Stimulated activated CD8-positive, alpha-beta memory T cell treated with anti-CD3 and anti-CD28 coated beads, Interleukin-2, amount 100 ng/mL, for 1 hour (primary cell): ENCODE data around the gene C2CD2.
"Not testable (repeated sequence)": the region's sequence is repeated elsewhere in the genome, so short reads cannot be mapped to it uniquely, and the experiment has no call there.

Source experiments
- DNase-seq, 2 donors: peaks; one replicate each; pipeline ENCODE4 v3.0.0-alpha.2; 2020; ENCODE audit warnings: low read depth in 2 of 2

The C2CD2 gene

DNA sequence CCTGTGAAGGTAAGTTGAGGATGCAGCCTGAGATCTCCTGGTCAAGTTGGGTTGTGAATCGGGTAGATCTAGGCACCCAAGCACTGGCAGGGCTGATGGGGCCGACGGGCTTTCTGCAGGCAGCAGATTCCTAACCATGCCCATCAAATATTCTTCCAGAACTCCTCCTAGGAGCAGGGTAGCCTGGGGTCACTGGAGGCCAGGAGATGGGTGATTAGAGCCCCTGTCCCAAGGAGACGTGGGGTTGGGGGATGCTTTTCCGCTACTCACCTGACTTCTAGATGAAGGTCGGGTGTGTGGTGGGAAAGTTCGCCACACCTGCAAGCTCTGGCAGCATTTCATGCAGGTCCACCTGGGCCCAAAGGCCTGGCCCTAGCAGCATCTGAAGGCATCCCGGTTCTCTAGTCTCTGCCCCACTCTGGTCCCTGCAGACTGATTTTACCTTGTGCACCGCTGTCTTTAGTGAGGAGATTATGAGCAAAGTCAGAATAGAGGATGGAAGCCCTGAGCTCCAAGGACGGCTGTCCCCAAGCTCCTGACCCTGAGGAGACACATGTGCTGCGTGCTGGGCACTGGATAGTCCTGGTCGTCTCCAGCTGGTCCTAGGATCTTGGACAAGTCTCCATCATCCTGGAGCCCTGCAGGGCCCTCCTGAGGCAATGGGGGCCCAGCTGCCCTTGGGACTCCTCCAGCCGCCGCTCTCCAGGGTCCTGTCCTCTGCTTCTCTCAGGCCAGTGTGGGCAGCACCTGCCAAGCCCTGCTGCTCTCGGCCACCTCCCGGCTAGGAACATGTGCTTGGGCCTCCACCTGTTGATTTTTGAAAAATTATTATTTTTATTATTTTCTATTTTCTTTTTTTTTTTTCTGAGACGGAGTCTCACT lies 21.8 kb upstream of the C2CD2 start:
- DNase-seq, result no peak

DNA sequence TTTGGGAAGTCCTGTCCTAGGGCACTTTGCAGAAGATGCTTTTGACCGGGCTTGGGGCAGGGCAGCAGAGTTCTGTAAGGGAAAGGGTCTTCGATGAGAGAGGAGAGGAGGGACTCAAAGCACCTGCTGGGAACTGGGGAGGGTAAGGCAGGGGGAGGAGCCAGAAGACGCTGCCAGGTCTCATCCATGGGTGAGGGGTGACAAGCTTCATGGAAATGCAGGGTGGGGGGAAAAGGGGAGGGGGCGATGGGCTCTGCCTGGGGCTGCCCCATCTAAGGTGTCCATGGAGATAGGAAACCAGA lies 20.9 kb upstream of the C2CD2 start:
- no peak for DNase-seq

DNA sequence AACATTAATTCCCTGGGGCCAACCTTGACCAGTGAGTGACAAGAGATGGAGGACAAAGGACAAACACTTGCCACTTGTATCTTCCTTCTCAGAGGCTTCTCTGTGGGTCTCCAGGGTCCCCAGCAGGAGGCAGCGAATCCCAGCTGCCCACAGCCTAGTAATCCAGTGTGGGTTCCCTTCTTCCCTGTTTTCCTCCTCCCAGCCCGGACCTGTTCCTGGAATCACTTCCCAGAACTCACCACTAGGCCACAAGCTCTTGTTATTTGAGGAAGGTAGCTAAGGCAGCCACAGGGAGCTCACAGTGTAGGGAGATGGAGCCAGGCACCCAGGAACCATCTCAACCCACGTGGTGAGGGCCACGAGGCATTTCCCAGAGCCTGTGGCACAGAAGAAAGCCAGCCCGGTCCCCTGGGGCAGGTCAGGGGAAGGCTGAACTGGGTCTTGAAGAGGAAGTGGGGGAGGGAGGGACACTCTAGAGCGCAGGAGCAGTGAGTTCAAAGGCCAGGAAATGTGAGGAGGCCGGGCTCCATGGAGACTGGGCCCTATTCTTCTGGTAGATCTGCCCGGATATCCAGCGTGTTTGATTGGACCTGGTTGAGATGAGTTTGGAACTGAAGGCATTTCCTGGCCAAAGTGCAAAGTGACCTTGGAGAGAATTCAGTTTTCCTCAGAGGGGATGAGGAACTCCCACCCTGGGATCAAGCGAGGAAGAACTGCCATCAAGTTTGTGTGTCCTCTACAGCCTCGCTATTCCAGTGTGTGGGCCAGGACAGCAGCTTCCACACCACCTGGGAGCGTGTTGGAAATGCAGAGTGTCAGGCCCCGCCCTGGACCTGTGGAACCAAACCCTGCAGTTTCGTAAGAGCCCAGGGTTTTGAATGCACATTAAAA lies 20.3 kb upstream of the C2CD2 start:
- no peak for DNase-seq

DNA sequence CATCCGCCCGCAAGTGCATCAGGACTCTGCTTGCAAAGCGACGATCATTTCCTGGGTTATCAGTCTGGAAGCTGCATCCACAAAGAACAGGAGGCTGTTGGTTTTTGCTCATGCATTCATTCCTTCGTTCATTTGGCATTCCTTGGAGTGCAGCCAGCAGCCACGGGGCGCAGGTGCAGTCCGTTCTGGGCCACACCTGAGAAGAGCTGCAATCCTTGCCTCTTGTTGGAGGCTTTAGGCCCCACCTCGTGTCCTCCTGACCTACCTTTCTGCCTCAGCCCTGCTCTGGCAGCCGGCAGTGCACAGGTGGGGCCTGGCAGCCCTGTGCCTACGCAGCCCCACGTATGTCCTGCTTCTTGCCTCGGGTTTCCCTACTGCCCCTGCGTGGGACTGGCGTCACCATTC lies 19.6 kb upstream of the C2CD2 start:
- DNase-seq, result no peak

DNA sequence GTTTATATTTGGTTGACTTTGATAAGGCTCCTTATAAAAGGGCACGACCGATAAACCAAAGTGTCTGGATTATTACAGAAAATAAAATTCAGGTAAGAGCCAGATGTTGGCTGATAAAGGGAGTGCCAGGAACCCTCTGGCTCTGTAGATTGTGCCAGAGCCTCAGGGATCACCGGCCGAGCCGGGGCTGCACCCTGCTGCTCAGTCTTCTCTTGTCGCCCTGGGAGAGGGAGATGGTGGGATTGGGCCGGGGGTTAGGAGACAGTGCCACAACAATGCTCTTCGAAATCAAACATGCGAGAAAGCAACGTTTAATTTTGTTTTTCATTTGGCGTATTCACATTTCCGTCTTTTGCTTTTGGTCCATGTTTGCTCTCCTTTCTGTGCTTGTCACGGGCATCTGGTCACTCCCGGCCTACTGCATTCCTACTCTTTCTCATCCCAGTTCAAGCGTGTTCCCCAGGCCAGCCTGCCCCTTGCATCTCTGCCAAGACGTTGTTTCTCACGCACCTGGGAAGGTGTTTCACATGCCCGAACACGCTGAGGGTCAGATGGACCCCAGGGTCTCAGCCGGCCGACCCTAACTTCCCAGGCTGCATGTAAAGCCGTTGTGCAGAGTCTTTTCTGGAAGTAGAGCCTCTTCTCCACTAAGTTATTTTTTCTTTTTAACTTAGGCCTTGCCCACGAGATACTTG lies 18.8 kb upstream of the C2CD2 start:
- DNase-seq, result no peak

DNA sequence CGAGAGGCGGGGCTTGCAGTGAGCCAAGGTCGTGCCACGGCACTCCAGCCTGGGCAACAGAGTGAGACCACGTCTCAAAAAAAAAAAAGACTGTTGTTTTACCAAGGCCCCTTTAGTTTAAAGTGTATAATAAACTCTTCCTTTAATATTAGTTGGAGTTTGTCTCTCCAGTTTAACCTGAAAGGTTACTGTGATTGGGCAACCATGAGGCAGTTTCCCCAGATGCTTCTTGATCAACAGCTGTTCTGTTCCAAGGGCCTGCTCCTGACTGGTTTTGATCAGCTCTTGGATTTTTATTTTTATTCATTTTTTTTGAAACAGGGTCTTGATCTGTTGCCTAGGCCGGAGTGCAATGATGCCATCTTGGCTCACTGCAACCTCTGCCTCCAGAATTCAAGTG lies 18.1 kb upstream of the C2CD2 start:
- DNase-seq, result no peak

DNA sequence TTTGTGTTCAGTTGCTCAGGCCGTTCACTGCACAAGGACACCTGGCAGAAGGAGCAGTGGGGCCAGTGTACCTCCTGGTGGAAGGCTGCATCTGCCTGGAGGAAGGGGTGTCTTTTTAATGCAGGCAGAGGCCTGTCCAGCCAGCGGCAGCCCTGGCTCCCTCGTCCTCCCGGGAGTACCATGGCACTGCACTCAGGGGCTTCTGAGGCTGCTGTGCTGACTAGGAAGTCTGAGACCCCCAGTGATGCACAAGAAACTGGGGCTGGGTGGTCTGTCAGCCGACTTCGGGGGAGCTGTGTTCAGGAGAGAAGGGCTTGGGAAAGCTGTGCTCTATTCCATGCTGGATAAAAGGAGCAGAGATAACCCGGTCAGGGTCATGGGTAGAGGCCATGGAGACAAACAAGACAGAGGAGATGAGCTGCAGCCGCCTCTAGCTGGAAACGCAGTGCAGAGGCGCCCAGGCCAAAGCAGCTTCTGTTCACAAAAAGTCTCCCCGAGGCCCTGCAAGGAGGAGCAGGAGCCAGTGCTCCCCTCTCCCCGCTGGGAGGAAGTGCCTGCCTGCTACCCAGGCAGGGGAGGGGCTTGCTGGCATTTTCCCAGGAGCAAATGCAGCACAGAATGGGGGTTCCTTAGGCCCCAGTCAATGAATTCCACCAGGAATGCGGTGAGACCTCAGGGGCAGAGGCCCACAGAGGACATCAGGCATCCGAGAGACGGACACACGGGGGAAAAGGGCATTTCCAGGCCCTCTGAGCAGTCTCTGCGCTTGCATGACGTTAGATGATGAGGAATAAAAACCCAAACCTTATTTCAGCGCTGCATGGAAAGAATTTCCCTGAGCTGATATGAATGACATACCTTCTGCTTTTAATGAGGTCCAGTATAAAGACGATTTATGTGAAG lies 17.2 kb upstream of the C2CD2 start:
- DNase-seq, result no peak

DNA sequence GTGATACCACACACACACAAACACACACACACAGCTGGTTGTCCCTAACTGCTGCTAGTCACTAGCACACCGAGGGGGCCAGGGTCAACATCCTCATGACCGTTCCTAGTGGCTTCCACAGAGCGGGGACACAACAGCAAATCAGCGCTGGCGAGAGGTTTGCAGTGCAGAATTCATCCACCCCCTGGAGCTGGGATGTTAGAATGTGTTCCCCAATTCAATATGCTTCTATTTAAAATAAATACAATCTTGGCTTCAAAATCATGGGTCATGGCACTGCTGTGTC lies 16.2 kb upstream of the C2CD2 start:
- DNase-seq, result no peak

DNA sequence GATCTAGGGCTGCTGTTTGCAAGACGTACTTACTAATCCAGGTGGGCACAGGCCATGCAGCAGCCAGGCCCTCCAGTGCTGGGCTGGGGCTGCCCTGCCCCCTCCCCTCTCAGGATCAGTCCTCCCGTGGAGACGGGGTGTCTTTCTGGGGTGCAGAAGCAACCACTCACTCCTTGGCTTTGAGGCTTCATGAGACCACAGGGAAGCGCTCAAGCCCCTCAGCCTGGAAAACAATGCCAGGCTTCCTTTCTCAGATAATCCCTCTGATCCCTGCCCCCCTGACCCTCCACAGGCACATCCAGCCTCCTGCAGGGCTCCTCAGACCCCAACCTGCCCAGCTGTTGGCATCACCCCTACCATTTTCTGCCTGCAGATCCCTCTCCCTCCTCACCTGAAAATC lies 13.9 kb upstream of the C2CD2 start:
- DNase-seq, result no peak

DNA sequence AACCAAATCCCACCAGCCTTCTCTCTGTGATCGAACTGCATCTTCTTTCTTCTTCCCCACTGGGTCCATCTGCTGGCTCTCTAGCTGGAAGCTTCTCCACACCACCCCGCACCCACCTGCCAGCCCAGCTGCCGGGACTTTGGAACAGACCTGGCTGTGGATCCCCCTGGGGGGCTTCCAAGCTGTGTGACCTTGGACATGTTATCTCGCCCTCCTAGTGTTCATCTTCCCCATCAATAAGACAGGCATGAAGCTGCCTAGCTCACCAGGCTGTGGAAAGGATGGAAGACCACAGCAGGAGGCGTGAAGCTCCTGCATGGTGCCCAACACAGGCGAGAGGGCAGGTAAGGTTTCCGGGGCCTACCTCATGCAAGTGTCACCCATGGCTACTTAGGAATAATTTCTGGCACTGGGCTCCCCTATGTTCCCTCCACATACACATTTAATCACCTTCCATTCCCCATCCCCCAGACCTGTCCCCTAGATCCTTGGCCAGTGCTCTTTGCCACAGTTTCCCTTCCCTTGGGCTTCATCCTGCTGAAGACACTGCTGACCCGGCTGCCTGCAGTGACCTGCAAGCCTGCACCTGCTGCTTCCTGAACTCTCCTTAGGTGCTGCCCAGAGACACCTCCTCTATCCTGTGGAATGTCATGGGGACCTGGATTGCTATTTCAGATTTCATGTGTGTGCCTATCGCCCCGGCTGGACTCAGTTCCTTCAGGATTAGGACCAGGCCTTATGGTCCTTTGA lies 13.2 kb upstream of the C2CD2 start:
- DNase-seq, result no peak

DNA sequence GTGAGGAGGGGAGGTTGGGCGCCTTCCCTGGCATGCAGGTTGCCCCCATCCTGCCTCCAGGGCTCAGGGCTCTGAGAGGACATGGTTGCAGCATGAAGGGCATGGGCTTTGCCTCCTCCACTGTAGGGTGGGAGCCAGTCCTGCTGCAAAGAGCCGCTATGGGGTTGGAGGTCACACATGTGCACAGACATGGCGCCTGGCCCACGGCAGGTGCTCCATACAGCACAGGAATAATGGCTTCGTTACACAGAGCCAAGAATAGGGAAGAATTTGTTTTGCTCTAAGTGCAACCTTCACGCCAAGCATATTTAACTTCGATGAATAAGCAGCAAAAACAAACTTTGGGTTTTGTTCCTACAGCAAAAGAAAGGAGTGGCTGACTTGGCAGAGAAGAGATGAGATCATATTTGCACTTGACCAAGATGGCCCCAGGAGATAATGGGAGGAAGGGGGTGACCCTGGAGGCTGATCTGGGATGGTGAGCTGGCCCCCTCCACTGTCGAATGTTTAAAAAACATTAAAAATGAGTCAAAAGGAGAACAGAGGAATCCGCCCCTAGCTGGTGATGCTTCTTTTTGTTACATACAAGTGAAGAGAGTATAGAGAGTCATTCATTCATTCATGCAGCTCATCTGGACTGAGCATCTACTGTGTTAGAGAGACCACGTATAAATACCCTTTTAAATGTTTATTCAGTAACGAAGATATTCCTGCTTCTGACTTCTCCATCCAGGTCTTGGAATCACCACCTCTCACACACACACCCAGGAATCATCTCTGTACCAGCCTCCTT lies 12.4 kb upstream of the C2CD2 start:
- no peak for DNase-seq

DNA sequence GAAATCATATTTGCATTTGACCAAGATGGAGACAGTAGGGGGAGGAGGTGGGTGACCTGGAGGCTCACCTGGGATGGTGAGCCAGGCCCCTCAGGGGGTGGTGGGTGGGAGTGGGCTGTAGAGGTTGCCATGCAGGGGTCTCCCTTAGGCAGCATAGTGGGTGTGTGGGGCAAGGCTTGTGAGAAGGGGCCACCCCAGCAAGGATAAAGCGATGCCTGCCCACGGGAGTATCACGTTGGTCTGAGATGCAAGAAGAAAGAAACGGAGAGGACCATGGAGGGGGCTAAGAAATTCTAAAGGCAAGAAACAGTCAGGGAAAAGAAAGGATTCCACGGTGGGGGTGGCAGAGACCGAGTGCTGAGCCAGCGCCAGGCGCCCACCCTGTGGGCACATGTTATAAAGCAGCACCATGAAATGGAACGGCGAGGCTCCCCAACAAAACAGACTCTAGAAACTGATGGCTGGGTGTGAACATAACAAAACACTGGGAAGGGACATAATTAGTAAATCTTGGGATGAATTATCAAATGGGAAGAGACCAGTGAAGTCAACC lies 11.7 kb upstream of the C2CD2 start:
- DNase-seq, result no peak

DNA sequence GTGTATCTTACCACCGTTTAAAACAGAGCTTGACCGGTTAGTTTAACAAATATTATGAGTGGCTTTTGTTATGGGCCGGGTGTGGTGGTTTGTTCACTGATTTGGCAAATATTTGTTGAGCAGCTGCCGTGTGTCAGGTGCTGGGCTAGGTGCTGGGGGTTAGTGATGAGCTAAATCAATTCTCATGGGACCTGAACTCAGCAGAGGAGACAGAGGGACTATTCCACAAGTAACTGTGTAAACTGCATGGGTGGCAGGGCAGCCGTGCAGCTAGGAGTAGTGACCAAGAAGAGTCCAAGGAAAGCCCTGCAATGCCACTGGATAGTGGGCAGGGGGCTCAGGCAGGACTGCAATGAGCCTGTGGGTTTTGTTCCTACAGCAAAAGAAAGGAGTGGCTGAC lies 11.2 kb upstream of the C2CD2 start:
- DNase-seq, result no peak

DNA sequence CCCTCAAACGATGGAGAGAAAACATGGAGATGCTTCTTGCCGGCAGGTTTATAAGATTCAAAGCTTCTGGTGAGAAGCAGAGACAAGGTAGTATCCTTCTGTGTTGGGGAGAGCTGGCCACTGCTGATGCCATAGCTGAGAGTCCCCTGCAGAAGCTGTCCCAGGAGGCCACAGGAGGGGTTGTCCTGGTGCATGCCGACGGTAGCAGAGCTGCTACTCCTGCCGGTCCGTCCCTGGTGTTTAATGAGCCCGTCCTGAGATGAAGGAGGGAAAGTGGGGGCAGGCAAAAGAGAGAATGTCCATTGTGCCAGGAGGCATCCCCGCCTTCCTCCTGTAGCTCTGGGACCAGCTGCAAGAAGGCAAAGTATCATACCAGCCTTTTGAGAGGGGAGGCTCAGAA lies 10.4 kb upstream of the C2CD2 start:
- no peak for DNase-seq

DNA sequence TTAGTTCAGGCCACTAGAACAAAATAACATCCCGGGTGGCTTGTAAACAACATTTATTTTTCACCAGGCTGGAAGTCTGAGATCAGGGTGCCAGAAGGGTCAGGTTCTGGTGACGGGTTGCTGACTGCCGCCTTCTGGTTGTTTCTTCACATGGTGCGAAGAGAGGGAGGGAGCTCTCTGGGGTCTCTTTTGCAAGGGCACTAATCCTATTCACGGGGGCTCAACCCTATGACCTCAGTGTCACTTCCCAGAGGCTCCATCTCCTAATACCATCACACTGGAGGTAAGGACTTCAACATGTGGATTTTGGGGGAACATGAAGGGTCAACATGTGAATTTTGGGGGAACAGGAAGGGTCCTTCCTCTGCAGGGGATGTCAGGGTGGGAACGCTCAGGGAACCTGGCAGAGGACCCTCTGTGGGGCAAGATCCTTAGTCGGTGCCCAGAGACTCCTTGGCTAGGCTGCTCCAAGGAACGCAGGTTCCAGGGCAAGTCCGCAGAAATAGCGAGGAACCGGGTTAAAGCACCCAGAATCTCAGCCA lies 8.7 kb upstream of the C2CD2 start:
- no peak for DNase-seq

DNA sequence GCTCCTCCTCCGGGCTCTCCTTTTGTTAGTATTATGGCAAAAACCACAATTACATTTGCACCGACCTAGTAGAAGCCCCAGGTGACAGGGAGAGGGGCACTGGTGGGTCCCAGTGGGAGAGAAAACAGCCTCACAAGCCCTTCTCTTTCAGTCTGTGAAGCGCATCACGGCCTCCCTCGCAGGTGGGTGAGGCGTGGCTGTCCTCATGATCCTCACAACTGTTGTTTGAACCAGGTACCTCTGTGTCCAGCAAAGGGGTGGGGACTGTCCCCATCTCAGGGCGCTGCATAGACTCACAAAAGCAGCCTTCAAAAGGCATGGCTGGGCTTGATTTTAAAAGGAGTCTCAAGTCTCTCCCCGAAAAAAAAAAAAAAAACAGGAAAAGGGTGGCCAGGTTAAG lies 7.9 kb upstream of the C2CD2 start:
- DNase-seq, result no peak

DNA sequence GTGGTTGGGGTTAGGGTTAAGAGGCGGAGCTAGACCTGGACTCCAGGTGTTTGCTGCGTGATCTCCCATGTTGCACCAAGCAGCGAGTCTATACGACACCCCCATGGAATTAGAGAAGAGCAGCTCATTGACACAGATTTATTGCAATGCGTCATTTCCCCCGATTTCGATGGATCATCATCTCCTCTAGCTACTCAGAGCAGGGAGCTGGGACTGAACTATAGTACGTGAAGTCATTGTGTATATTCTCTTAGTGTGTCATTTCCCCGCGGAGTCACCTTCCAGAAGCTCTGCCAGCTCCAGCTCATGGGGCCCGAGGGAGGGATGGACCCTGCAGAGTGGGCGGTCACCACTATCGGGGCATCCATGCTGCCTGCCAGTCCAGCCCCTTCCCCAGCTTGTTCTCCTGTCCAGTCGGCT lies 7.5 kb upstream of the C2CD2 start:
- DNase-seq, result no peak

DNA sequence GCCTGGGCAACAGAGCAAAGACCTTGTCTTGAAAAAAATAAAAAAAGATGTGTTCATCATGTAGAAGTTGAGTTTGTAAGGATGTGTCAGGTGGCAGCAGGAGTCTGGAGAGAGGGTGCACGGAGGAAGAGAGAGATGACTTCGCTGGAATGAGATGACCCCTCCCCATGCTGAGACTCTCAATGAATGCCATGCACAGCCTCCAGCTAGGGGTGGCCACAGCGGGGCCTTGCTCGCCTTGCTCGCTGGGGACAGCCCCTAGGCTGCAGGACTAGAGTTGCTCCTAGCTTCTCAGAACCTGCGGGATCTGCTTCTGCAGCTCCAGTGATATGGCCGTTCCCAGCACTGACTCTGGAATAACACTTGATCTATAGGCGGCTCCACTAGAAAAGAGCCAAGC lies 6.6 kb upstream of the C2CD2 start:
- no peak for DNase-seq

DNA sequence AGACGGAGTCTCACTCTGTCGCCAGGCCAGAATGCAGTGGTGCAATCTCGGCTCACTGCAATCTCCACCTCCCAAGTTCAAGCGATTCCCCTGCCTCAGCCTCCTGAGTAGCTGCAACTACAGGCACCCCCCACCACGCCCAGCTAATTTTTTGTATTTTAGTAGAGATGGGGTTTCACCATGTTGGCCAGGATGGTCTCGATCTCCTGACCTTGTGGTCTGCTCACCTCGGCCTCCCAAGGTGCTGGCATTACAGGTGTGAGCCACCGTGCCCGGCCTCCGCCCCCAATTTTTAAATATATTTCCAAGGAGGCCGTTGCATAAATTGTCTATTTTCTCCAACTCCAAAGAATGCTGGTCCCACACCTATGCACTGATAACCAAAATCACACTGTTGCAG lies 5.9 kb upstream of the C2CD2 start:
- DNase-seq, result not testable (repeated sequence)
